Fibroblast of the aortic adventitia (primary cell): ENCODE measurements around the gene DHH. TPM values are rescaled to one million over a fixed set of nuclear protein-coding genes. Genes with fewer than 3 reads are reported as not detected.

Experiments
- DNase-seq: peaks from one replicate; pipeline ENCODE4 v3.0.0-alpha.2; 2010; ENCODE audit warnings: low read depth
- H3K4me3 ChIP-seq: 2 replicates; pipeline ENCODE4 v1.5.1; 2011; ENCODE audit warnings: low read depth, mild to moderate bottlenecking, control low read depth, low read length, moderate library complexity
- total RNA-seq: library from RNA; depleted of rRNA; stranded (reverse); fragments of >200 nt; gene quantifications from 2 replicates; pipeline ENCODE4 v1.2.3, GENCODE V29; 2012; ENCODE audit warnings: low replicate concordance
- TF ChIP-seq, protein P1 (sequence below): IDR thresholded peaks from 2 replicates; pipeline ENCODE4 v1.5.1; 2011; ENCODE audit warnings: mild to moderate bottlenecking, low read length, control low read depth, inconsistent platforms; ENCODE audit not compliant: insufficient read depth

Gene DHH
- total RNA-seq, 1 donor = not detected

DNA sequence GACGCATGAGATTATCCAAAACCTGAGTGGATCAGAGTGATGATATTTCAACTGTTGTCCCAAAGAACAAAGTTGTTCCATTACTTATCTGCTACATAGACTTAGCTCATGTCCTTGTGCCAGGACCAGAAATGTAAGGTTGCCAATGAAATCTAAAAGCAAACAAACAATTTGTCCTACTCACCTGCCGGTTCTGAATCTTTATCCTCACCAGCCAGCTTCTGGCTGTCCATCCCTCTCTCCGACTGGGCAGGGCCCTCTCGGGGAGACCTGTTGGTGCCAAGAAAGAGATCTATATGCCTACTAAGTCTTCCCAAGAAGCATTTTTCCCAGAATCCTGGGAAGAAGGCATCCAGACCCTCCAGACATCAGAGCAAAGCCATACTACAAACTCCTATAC lies 39.5 kb downstream of the DHH start:
- DNase-seq = no peak
- TF ChIP-seq, protein P1, sequence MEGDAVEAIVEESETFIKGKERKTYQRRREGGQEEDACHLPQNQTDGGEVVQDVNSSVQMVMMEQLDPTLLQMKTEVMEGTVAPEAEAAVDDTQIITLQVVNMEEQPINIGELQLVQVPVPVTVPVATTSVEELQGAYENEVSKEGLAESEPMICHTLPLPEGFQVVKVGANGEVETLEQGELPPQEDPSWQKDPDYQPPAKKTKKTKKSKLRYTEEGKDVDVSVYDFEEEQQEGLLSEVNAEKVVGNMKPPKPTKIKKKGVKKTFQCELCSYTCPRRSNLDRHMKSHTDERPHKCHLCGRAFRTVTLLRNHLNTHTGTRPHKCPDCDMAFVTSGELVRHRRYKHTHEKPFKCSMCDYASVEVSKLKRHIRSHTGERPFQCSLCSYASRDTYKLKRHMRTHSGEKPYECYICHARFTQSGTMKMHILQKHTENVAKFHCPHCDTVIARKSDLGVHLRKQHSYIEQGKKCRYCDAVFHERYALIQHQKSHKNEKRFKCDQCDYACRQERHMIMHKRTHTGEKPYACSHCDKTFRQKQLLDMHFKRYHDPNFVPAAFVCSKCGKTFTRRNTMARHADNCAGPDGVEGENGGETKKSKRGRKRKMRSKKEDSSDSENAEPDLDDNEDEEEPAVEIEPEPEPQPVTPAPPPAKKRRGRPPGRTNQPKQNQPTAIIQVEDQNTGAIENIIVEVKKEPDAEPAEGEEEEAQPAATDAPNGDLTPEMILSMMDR = no peak
- no peak overlapping the region for H3K4me3 ChIP-seq

- TF ChIP-seq, protein P1 = no peak
- DNase-seq = no peak
Observed at GRCh38 chr12:49054524-49054923, 40.1 kb downstream of the DHH start.

GRCh38 chr12:49054096-49054495 lies 40.5 kb downstream of the DHH start:
- no peak for DNase-seq
- TF ChIP-seq, protein P1 = no peak
- no peak overlapping the region for H3K4me3 ChIP-seq

More at GRCh38 chr12:49054524-49054923, 40.1 kb downstream of the DHH start:
- no peak overlapping the region for H3K4me3 ChIP-seq

GRCh38 chr12:49052451-49053208 lies 42.0 kb downstream of the DHH start:
- no peak for DNase-seq
- no peak overlapping the region for H3K4me3 ChIP-seq
- TF ChIP-seq, protein P1 = peak; percentile 8

- DNase-seq = no peak
- H3K4me3 ChIP-seq = no peak overlapping the region
Observed at GRCh38 chr12:49051777-49052438, 42.7 kb downstream of the DHH start.

GRCh38 chr12:49051373-49051764 lies 43.2 kb downstream of the DHH start:
- TF ChIP-seq, protein P1 = no peak
- H3K4me3 ChIP-seq = no peak overlapping the region
- no peak for DNase-seq

More at GRCh38 chr12:49051777-49052438, 42.7 kb downstream of the DHH start:
- TF ChIP-seq, protein P1 = no peak
